Activated CD4-positive, alpha-beta T cell treated with anti-CD3 and anti-CD28 coated beads for 48 hours (primary cell): Measurements from ENCODE around the gene DENND1A.
"Not testable (repeated sequence)": the region's sequence is repeated elsewhere in the genome, so short reads cannot be mapped to it uniquely, and the experiment has no call there.

Experiments used
- DNase-seq: peaks from one replicate; pipeline ENCODE4 v3.0.0-alpha.2; 2020

The DENND1A gene

GRCh38 chr9:123418506-123418905 is 511.4 kb downstream of the DENND1A start:
- no peak for DNase-seq

- no peak for DNase-seq
These were observed 511.9 kb downstream of the DENND1A start for GRCh38 chr9:123418052-123418430.

- no peak for DNase-seq
These were observed 512.5 kb downstream of the DENND1A start for GRCh38 chr9:123417289-123418051.

DNA sequence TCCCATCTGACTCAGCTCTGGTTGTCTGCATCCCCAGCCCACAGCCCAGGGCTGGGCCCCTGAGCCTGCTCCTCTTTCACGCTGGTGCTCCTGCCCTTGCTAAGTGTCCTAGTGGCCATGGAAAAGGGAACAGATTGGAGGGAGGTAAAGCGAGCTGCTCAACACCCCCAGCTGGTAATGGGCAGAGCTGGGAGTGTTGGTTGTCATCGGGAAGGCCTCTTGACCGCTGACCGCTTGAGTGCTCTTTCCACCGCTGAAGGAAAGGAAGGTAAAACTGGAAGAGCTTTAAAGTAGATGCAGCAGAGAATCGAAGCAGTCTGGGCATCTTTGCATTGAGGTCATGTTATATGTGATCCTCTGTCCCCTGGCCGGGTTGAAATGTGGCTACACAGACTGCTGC is 513.8 kb downstream of the DENND1A start:
- no peak for DNase-seq

DNA sequence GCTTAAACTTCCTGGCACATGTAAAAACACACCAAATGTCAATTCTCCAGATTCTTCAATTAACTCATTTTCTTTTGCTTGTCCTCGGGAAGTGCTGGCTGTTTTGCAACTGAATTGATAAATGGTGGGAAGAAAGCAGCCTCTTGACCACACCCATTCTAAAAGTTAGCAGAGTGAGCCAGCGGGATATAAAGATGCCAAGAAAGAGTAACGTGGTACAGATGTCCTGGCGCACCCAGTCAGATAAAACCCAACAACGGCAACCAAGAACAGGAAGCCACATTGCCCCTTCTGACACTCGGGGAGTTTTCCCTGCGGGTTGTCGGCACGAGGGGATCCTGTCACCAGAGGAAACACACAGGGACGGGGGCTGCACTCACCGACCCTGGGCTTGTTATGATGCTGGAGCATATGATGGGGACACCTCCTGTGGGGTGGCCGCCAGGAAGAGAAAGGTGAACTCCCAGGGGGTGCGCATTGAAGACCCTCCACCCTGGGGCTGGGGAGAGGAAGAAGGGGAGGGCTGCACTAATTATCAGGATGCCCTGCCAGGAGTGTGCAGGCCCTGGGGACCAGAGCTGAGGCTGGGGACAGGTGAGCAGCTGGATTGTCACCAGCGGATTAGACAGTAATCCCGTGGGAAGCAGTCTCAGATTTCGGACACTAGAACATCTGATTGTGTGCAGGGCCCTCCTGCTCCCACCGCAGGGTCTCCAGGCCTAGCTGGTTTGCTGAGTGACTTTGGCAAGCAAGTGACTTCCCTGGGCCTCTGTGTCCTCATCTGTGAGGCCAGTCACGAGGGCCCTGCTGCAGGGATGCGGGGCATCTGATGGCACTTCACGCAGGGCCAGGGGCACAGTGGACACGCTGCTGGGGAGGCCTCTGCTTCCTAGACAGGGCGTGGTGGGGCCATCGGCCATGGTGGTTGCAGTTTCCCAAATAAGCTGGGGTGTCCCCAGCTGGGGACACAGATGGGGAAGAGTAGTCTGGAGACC is 514.7 kb downstream of the DENND1A start:
- no peak for DNase-seq

DNA sequence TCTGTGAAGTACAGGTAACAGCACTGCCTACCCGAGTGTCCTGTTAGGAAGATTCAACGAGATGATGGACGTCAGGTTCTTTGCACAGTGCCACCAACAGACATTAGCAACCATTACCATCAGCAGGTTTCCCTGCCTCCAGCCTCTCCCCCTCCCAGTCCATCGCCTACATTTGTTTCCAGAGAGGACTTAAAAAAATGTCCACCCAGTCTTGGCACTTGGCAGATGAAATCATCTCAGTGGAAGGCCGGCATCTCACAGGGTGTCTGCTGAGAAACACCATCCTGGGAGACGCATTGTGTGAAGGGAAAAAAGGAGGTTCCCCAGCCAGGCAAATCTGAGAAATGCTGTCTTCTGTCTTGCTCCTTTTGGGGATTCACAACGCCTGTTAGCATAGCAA is 515.7 kb downstream of the DENND1A start:
- no peak for DNase-seq

DNA sequence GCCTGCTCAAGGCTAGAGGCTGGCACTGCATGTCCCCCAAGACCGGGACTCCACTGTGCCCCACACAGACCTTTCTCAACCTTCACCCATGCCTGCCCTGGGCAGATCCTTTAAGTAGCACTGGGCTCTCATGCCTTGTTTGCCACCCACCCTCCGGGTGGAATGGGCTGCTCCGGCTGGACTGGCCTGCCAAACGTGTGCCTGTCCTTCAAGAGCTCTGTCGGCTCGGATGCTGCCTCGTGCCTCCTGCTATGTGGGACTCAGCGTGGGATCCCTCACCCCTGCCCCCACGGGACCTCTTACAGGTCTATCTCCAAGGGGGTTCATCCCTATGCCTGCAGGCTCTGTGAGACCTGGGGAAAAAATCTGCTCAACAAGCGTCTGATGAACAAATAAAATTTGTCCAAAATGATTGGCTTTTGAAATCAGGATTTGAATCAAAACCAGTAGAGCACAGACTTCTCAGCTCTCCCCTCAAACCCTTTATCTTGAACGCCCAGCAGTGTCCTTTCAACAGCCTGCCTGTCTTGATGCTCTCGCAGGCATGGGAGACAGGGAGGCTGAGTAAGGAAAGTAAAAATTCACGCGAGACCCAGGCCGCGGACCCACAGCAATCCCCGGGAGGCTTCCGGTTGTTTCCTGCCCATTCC is 517.6 kb downstream of the DENND1A start:
- no peak for DNase-seq

DNA sequence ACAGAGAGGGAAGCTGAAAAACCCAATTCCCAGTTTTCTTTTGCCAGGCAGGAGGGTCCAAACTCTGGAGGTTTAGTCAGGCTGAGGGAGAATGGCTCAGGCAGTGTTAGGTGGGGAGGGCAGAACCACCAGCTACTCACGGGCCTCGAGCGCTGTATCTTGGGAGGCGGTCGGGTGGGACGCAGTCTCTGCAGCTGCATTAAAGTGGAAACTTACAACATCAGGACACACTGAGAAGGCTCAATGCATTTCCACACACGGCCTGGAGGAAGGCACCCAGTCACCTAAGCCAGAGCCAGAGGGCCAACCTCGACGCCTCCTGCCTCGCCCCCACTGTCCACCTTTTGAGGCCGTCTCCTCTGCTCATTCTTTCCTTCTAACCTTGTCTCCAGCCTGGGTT is 518.3 kb downstream of the DENND1A start:
- DNase-seq, result no peak

DNA sequence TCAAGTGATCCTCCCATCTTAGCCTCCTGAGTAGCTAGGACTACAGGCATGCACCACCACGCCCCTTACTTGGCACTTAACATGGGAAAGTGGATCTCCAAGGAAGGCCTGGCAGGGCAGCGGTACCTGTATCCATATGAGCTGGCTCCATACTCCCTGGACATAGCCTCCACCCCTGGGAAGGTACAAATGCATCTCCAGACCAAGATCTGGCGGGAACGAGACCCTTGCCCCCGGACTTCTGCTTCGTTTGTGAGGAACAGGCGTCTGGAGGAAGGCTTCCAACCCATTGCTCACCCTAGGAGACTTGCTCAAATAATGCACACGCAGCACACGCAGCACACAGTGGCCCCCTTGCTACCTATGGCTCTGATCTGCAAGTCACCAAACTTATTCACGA is 518.7 kb downstream of the DENND1A start:
- DNase-seq, result no peak

DNA sequence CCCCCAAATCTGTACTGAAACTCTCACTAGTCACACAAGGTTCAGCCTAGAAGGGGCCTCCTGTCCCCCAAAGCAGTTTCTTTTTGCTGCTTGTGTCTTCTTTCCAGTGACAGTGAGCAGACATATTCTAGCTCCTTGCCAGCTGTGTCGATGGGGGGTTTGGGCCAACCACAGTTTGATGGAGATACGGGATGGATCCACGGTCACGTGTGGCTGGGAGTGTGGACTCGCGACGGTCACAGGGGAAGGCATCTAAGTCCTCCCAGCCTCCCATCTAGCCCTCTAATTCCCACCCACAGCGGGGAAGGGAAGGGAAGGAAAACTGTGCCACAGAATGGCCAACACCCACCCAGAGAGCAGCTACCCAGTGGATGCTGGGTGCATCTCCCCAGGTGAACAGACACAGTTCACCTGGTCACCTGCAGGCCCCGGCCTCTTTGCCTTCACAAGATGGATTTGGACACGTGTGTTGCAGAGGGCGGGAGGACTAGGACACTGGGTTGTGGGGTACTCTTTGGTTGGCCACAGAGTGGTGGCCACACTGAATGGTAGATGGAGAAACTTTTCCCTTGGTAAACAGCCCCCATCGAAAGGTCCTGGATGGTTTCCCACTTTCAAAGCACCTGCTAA is 519.5 kb downstream of the DENND1A start:
- DNase-seq, result no peak

GRCh38 chr9:123408313-123409262 is 521.3 kb downstream of the DENND1A start:
- no peak for DNase-seq

GRCh38 chr9:123407217-123407851 is 522.6 kb downstream of the DENND1A start:
- no peak for DNase-seq

GRCh38 chr9:123406691-123407216 is 523.2 kb downstream of the DENND1A start:
- no peak for DNase-seq

- no peak for DNase-seq
These were observed 523.9 kb downstream of the DENND1A start for GRCh38 chr9:123406016-123406415.

DNA sequence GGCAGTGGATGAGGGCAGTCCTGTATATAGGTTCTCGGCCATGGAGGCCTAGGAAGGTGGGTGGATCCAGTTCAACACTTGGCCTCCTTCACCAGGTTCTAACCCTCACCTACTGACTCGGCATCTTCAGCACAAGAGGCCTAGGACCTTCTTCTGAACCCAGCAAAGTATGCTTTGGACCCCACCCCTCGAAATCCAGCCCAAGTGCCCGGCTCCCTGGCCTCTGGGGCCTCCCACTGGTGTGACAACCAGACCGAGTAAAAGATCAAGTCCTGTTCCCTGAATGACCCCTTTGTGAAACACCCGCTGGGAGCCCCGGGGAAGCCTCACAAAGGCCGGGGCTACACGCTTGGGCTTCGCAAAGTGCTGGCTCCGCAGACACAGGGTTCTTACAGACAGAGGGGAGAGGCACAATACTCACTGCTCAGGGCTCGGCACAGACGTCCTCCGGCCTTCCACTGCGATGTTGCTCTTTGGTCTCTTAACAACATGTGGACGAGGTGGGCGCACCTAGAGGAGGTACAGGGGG is 526.9 kb downstream of the DENND1A start:
- no peak for DNase-seq

- peak; percentile 35 for DNase-seq
These were observed 527.9 kb downstream of the DENND1A start for GRCh38 chr9:123401879-123402513.

GRCh38 chr9:123400926-123401503 is 528.9 kb downstream of the DENND1A start:
- DNase-seq, result no peak

DNA sequence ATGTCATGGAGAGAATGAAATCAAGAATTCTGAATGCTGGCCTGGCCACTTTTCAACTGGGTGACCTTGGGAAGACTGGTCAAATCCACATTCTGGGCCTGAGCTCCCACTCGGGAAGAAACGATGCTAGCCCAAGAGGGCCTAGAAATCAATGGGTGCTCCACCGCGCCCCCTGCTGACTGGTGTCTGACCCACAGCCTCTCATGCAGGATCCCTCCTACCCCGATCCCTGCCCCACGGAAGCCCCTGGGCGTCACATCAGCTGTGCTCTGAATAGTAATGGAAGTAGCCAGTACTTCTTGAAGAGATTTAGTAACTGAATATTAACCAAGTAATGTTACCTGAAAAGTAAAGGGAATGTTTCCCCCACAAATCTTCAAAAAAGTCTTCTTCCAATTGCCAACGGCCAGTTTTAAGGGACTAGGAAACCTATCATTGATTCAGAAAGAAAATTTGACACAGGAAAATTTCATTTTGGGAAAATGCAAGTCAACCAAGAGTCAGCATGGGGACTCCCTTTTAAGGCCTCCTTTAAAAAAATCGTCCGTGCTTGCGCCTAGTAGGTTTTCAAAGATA is 530.0 kb downstream of the DENND1A start:
- peak; percentile 57 for DNase-seq

GRCh38 chr9:123398938-123399337 is 531.0 kb downstream of the DENND1A start:
- DNase-seq, result not testable (repeated sequence)
